Lung (tissue), 12 donors: ENCODE results near the gene SIK1. TPM values are rescaled to one million over a fixed set of nuclear protein-coding genes. Genes with fewer than 3 reads are reported as not detected.

ENCODE experiments used
- ATAC-seq: fragments of 200-7000 bp; cut with Tn5 transposase; one replicate; pipeline ENCODE4 v1.9.1; 2020; ENCODE audit warnings: moderate number of reproducible peaks; ENCODE audit not compliant: insufficient read depth, low FRiP score
- DNase-seq, 3 donors: peaks; one replicate each; pipeline ENCODE4 v3.0.0-alpha.2; 2013 to 2017
- H3K27ac ChIP-seq, 2 donors: one replicate each; pipeline ENCODE4 v1.5.1; 2013; ENCODE audit warnings: mild to moderate bottlenecking in 2 of 2, moderate library complexity in 2 of 2, control low read depth in 1 of 2, inconsistent platforms in 1 of 2, low read depth in 1 of 2, low read length in 1 of 2
- H3K27me3 ChIP-seq, 3 donors: one replicate each; pipeline ENCODE4 v1.5.1; 2013; ENCODE audit warnings: low read length in 2 of 3; ENCODE audit not compliant: control insufficient read depth in 3 of 3, insufficient read depth in 3 of 3
- H3K36me3 ChIP-seq, 4 donors: one replicate each; pipeline ENCODE4 v1.5.1; 2013; ENCODE audit warnings: low read length in 4 of 4, mild to moderate bottlenecking in 1 of 4, moderate library complexity in 1 of 4; ENCODE audit not compliant: control insufficient read depth in 4 of 4, insufficient read depth in 4 of 4
- H3K4me1 ChIP-seq, 5 donors: one replicate each; pipeline ENCODE4 v1.5.1; 2013; ENCODE audit warnings: low read length in 5 of 5, mild to moderate bottlenecking in 2 of 5, moderate library complexity in 1 of 5; ENCODE audit not compliant: control insufficient read depth in 5 of 5, insufficient read depth in 5 of 5
- H3K4me3 ChIP-seq: one replicate; pipeline ENCODE4 v1.5.1; 2013; ENCODE audit warnings: mild to moderate bottlenecking, control low read depth, moderate library complexity
- H3K9ac ChIP-seq, 2 donors: one replicate each; pipeline ENCODE4 v1.5.1; 2013; ENCODE audit warnings: low read length in 2 of 2, control low read depth in 1 of 2; ENCODE audit not compliant: insufficient read depth in 1 of 2
- H3K9me3 ChIP-seq, 4 donors: one replicate each; pipeline ENCODE4 v1.5.1; 2013; ENCODE audit warnings: low read length in 3 of 4, mild to moderate bottlenecking in 1 of 4, moderate library complexity in 1 of 4; ENCODE audit not compliant: control insufficient read depth in 4 of 4, insufficient read depth in 3 of 4
- CTCF ChIP-seq: IDR thresholded peaks from 2 replicates; pipeline ENCODE4 v1.5.1; 2012; ENCODE audit warnings: mild to moderate bottlenecking; ENCODE audit errors: control extremely low read depth, extremely low read depth
- WGBS, 2 donors: extraction: QIAGEN DNeasy Blood & Tissue Kit; methylation state at CpG; one replicate each; pipeline ENCODE4 v1.1.7; 2013; 5-methylcytosine and 5-hydroxymethylcytosine counted together
- polyA plus RNA-seq, 2 donors: library from polyadenylated mRNA; stranded (reverse); fragments of 200-250 nt; gene quantifications; one replicate each; pipeline ENCODE4 v1.2.1, GENCODE V29; 2013
- total RNA-seq, 2 donors: library from RNA; depleted of rRNA in 1 of 2; stranded (reverse); fragments of >200 nt in 1 of 2; gene quantifications; one replicate each; pipeline ENCODE4 v1.2.1, GENCODE V29; 2014 to 2021
- donor health status: control.
- donor health status: control.
- donor health status: Bipolar disorder and iron deficiency.
- donor health status: healthy.
- donor health status: DM: yes; HTN: yes; CAD: no.

The SIK1 gene
- total and polyA plus RNA-seq, 4 donors = 4.3 to 34.1 (median 22.7) TPM

- TF ChIP-seq CTCF = no peak
- ATAC-seq (no peak), DNase-seq (peak; percentile 72 to 85 (median 81))
- no peak overlapping the region for H3K4me3 ChIP-seq
- H3K27ac ChIP-seq = no peak overlapping the region
- H3K36me3 ChIP-seq = no peaks in the 10 kb centered on the region
- peaks cover 0 to 35% (median 2%) of the 10 kb centered on the region in 5 donors for H3K4me1 ChIP-seq
- no peaks in the 10 kb centered on the region for H3K27me3 ChIP-seq
- WGBS, 2 donors = 77 to 87% methylated on average over 16 of the region's 16 CpGs
- no peak overlapping the region for H3K9ac ChIP-seq
- no peaks in the 10 kb centered on the region for H3K9me3 ChIP-seq
Observed at GRCh38 chr21:43367296-43367695, 59.6 kb downstream of the SIK1 start.

GRCh38 chr21:43366656-43367055, 60.3 kb downstream of the SIK1 start:
- H3K27ac ChIP-seq = no peak overlapping the region
- no peak for ATAC-seq
- no peaks in the 10 kb centered on the region for H3K27me3 ChIP-seq
- H3K4me3 ChIP-seq = no peak overlapping the region
- H3K9me3 ChIP-seq = no peaks in the 10 kb centered on the region
- no peak for TF ChIP-seq CTCF
- H3K9ac ChIP-seq = no peak overlapping the region
- DNase-seq = no peak
- no peaks in the 10 kb centered on the region for H3K36me3 ChIP-seq
- WGBS, 2 donors = 93 to 94% methylated on average over 19 of the region's 19 CpGs
- H3K4me1 ChIP-seq = peaks cover 0 to 41% (median 5%) of the 10 kb centered on the region in 5 donors

GRCh38 chr21:43365611-43366426, 61.1 kb downstream of the SIK1 start:
- 91 to 94% methylated on average over 20 of the region's 20 CpGs for WGBS, 2 donors
- Histone ChIP-seq H3K27ac (no peak overlapping the region), H3K4me3 (no peak overlapping the region), H3K9me3 (no peaks in the 10 kb centered on the region), H3K36me3 (no peaks in the 10 kb centered on the region), H3K4me1 (peaks cover 0 to 45% (median 13%) of the 10 kb centered on the region in 5 donors), H3K27me3 (no peaks in the 10 kb centered on the region), H3K9ac (no peak overlapping the region)
- DNase-seq (no peak), ATAC-seq (no peak)
- no peak for TF ChIP-seq CTCF
